Measurements from ENCODE around the gene PRR19.

Gene PRR19

GRCh38 chr19:42279902-42280814 lies 21.8 kb upstream of the PRR19 start:
- ChIA-PET CTCF (interaction anchor here (0.7 to 2.7 kb wide), 14 partner anchors 10 to 64 kb away, joined by 3 to 15 read pairs (median 5); no protein-coding TSS in a partner anchor), POLR2A (ENCODE audit: low non-redundant PET) (interaction anchor here (0.6 to 2.2 kb wide), 2 partner anchors 34 to 59 kb away, joined by 4 to 5 read pairs; no protein-coding TSS in a partner anchor)
- peak; percentile 93 for DNase-seq (ENCODE audit: low spot score)
- TF ChIP-seq CTCF (conservative IDR thresholded peaks at IDR 0.05; ENCODE audit: low read depth) = peak; percentile 88
- peak overlapping the region; percentile 100 for H3K27ac ChIP-seq

- TF ChIP-seq CTCF (conservative IDR thresholded peaks at IDR 0.05; ENCODE audit: low read depth) = no peak
- H3K27ac ChIP-seq = peak overlapping the region; percentile 100
- DNase-seq (ENCODE audit: low spot score) = peak; percentile 59
- ChIA-PET POLR2A (ENCODE audit: low non-redundant PET) (interaction anchor here (2.2 kb wide), 1 partner anchor 34 kb away, joined by 5 read pairs; no protein-coding TSS in a partner anchor), CTCF (interaction anchor here (1.2 to 1.8 kb wide), 3 partner anchors 10 to 65 kb away, joined by 3 to 7 read pairs (median 6); no protein-coding TSS in a partner anchor)
These were observed 21.2 kb upstream of the PRR19 start for GRCh38 chr19:42280815-42281145.

GRCh38 chr19:42281146-42281826 lies 20.6 kb upstream of the PRR19 start:
- H3K27ac ChIP-seq = peak overlapping the region; percentile 100
- ChIA-PET POLR2A (ENCODE audit: low non-redundant PET) (interaction anchor here (0.6 to 2.2 kb wide), 2 partner anchors 35 to 751 kb away, joined by 3 to 5 read pairs; no protein-coding TSS in a partner anchor), CTCF (interaction anchor here (0.5 to 1.4 kb wide), 2 partner anchors 35 to 1293 kb away, joined by 3 to 7 read pairs; no protein-coding TSS in a partner anchor)
- DNase-seq (ENCODE audit: low spot score) = no peak
- TF ChIP-seq CTCF (conservative IDR thresholded peaks at IDR 0.05; ENCODE audit: low read depth) = no peak

GRCh38 chr19:42281827-42282762 lies 19.8 kb upstream of the PRR19 start:
- TF ChIP-seq CTCF (conservative IDR thresholded peaks at IDR 0.05; ENCODE audit: low read depth) = no peak
- POLR2A ChIA-PET (ENCODE audit: low non-redundant PET) = interaction anchor here (0.6 kb wide), 1 partner anchor 751 kb away, joined by 3 read pairs; no protein-coding TSS in a partner anchor
- peak; percentile 56 for DNase-seq (ENCODE audit: low spot score)
- peak overlapping the region; percentile 100 for H3K27ac ChIP-seq
- CTCF ChIA-PET = interaction anchor here (0.5 to 1.4 kb wide), 2 partner anchors 36 to 1293 kb away, joined by 3 to 7 read pairs; no protein-coding TSS in a partner anchor

GRCh38 chr19:42282819-42283187 lies 19.1 kb upstream of the PRR19 start:
- peak overlapping the region; percentile 100 for H3K27ac ChIP-seq
- no peak for DNase-seq (ENCODE audit: low spot score)
- POLR2A ChIA-PET (ENCODE audit: low non-redundant PET) = no interaction called here
- TF ChIP-seq CTCF (conservative IDR thresholded peaks at IDR 0.05; ENCODE audit: low read depth) = no peak
- CTCF ChIA-PET = no interaction called here
